GM15510 (cell line): Measurements from ENCODE around the gene SIL1.

Source experiments
- POLR2A ChIP-seq: IDR thresholded peaks from 3 replicates; pipeline ENCODE4 v1.6.1; 2011; ENCODE audit warnings: borderline replicate concordance; ENCODE audit not compliant: insufficient read length; ENCODE audit errors: extremely low read depth

Gene SIL1

GRCh38 chr5:139133282-139133681 is 64.9 kb downstream of the SIL1 start:
- no peak for TF ChIP-seq POLR2A

GRCh38 chr5:139132515-139132914 is 65.7 kb downstream of the SIL1 start:
- TF ChIP-seq POLR2A, result no peak

GRCh38 chr5:139131921-139132432 is 66.2 kb downstream of the SIL1 start:
- TF ChIP-seq POLR2A, result no peak

GRCh38 chr5:139131465-139131864 is 66.7 kb downstream of the SIL1 start:
- no peak for TF ChIP-seq POLR2A

- no peak for TF ChIP-seq POLR2A
These were observed 67.1 kb downstream of the SIL1 start for GRCh38 chr5:139131062-139131461.

- no peak for TF ChIP-seq POLR2A
These were observed 68.0 kb downstream of the SIL1 start for GRCh38 chr5:139130214-139130613.

- no peak for TF ChIP-seq POLR2A
These were observed 71.5 kb downstream of the SIL1 start for GRCh38 chr5:139126711-139127111.

GRCh38 chr5:139125991-139126390 is 72.2 kb downstream of the SIL1 start:
- TF ChIP-seq POLR2A, result no peak

GRCh38 chr5:139124774-139125520 is 73.2 kb downstream of the SIL1 start:
- TF ChIP-seq POLR2A, result no peak

- TF ChIP-seq POLR2A, result no peak
These were observed 77.0 kb downstream of the SIL1 start for GRCh38 chr5:139121120-139121519.

GRCh38 chr5:139120521-139120920 is 77.6 kb downstream of the SIL1 start:
- no peak for TF ChIP-seq POLR2A

- no peak for TF ChIP-seq POLR2A
These were observed 79.4 kb downstream of the SIL1 start for GRCh38 chr5:139118804-139119203.

GRCh38 chr5:139117342-139117884 is 80.8 kb downstream of the SIL1 start:
- no peak for TF ChIP-seq POLR2A

GRCh38 chr5:139116100-139116655 is 82.0 kb downstream of the SIL1 start:
- no peak for TF ChIP-seq POLR2A

- TF ChIP-seq POLR2A, result no peak
These were observed 84.3 kb downstream of the SIL1 start for GRCh38 chr5:139113892-139114291.
